ELF-1 (cell line): ENCODE data around the gene HDAC9.

Source experiments
- DNase-seq: peaks from one replicate; pipeline ENCODE4 v3.0.0-alpha.2; 2016; ENCODE audit warnings: low read depth, low spot score

HDAC9 gene

DNA sequence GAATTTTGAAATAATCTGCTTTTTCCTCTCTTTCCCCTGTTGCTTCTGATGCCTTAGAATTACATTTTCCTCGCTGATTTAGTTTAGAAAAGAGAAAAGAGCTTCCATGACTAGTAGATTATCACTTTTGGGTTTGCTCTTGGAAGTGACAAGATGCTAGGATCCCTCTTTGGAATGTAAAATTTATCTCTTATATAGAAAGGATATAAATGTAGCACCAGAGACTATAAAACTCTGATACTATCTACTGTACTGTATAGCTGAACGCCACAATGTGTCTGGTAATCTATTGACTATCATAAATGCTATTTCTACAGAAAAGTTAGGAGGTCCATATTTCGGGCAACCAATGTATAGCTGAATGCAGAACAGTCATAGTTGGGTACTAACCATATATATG lies 1.1 kb upstream of the HDAC9 start:
- DNase-seq, result no peak

DNA sequence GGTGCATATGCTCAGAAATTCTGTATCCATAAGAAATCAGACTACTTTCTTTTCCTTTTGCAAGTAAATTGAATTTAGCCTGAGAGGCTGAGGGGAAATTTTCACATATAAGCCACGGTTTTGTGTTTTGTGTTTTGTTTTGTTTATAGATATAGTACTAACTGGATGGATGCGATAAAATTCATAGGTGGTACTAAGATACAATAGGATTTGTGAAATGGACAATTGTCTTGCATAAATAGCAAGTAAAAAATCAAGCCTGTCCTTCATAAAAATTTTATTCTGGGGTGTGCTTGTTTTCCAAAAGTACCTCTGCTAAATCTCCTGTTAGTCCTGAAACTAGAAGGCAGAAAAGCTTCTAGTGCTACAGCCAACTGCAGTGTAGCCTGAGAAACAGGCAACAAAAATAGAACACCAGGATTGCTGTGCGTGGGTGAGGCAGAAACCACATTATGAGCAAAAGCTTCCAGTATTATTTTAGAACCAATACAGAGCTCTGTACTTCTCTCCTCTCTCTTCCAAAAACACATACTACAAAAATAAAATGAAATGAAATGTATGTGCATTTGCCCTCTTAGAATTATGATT lies 634 bp upstream of the HDAC9 start:
- peak; percentile 10 for DNase-seq

DNA sequence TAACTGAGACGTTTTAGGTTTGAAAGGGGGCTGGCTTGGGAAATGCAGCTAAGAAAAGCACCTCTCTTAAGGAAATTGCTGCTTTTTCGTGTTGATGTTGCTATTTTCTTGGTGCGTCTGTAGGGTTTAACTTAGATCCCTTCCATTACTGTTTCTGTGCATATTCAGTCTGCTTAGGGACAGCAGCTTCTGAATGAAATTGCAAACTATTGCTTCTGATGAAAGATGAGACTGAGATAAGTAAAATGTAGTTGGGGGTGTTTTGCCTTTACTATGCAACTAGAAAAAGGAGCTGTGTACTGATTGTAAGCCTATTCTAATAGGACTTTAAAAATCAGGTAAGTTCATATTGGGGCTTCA lies 772 bp downstream of the HDAC9 start:
- no peak for DNase-seq

DNA sequence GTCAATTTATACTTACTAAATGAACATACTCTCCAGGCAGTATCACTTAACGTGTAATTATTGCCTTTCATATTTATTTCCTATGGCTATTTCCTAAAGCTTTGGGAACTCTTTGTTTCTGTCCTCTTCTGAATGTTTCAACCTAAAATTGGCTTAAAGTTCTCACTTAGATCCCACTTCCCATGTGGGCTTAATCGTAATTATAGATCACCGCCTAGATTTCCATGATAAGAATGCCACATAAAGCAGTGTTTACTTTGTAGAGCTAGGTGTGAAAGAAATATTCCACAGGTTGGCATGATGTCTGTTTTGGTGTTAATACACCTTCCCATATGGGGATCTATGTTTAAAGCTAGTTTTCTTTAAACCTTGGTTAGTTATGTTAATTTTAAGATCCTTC lies 1.5 kb downstream of the HDAC9 start:
- DNase-seq, result no peak

DNA sequence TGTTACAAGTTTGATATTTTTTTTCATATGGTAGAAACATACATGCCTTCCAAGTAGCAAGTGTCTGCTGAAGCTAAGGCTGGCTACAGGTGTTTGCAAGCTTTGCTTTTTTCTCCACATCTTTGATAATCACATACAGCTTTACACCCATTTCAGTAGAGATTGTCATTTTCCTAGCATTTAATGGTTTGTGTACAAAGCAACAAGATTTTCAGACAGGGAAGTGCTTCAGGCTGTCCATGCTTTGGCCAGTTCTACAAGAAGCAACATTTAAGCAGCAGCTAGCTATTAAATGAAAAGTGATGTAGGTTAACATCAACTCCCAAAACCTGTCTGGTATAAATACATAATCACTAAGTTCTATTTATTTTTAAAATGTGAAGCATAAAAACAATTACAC lies 2.3 kb downstream of the HDAC9 start:
- no peak for DNase-seq

DNA sequence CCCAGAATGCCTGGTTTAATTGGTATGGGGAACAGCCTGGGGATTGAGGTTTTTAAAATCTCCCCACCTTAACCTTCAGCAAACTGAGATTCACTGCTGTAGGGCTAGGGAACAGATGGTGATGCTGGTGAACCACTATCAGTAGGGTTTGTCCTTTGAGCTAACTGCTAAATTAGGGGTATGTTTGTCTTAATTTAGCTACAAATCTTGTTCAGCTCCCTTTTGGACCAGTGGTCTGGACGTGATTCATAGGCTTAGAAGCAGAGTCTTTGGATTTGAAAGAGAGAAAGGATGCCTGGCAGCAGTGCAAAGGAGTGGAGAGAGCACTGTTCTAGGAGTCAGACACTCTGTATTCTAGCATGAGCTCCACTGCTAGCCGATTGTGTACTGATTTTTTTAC lies 2.8 kb downstream of the HDAC9 start:
- DNase-seq, result no peak

DNA sequence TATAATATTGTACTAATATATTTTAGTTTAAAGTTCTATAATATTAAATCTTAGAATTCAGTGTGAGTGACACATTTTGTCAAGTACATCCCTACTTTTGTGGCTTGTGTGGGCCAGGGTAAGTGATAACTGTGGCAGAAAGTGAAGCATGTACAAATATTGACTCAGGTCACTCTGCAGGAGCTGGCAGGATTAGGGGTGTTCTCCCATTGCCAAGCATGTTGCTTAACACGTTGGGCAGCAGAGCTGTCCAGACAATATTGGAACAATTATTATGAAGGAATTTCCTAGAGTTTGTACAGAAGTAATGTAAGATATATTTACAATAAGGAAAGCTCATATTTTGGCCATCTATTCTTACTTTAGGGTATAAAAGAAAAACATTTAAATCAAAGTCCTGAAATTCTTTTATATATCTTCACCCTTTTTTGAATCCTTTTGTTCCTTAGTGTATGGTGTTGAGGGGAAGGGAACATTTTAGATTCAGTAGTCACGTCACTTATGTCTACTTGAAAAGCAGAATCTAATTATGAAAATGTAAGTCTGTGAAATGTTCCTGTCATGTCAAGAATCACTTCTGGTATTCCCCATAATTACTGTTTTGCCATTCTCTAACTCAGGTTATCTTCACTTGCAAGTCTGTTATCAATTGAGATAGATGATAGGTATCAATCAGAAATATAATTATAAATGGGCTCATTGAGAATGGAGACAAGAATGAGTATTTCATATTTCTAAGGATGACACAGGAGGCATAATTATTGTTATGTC lies 4.0 kb downstream of the HDAC9 start:
- DNase-seq, result no peak

DNA sequence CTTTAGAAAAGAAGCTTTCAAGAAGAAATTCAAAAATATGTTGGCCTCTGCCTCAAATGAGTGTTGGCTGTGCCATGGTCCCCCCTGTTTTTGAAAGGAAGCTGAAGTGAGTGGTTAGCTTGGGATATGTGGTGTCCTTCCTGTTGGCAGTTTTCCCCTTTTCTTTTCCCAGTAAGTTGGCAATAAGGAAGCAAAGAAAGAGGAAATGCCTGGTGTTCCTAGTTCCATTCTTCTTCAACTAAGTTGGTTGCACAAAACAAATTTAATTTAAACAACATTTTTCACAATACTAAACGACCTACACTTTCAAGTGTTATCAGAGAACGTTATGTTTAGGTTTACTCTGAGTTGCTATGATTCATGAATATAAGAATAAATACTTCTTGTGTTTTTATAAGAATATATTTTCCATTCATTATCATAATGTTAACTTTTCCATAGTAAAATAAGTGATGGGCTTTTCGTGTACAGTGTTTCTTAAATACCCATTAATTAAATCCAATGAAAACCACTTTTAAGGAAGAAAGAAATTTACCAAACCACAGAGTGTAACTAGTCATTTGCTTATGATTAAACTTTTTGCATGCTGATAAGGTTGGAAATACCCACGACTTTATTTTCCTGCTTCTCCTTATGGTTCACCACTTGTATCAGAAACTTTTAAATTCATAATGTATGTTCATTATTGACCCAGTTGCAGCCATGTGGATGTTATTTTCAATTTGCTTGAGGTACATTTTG lies 7.7 kb downstream of the HDAC9 start:
- DNase-seq, result no peak

DNA sequence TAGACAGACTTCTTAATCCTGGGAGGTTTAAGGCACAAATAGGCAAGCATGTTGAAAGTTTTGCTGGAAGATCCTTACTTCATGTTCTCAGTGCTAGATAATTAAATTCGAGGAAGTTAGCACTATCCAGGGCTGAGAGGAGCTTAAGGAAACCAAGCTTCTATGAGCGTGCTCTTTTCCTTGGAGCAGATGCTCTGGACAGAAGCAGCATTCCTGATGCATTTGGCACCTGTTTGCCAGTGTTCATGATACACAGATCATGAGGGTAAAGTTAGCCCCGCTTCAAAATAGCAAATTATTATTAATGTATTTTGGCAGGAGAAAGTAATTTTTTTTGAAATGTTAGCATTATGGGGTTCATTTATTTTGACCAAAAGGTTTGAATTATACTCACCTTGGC lies 9.4 kb downstream of the HDAC9 start:
- no peak for DNase-seq

DNA sequence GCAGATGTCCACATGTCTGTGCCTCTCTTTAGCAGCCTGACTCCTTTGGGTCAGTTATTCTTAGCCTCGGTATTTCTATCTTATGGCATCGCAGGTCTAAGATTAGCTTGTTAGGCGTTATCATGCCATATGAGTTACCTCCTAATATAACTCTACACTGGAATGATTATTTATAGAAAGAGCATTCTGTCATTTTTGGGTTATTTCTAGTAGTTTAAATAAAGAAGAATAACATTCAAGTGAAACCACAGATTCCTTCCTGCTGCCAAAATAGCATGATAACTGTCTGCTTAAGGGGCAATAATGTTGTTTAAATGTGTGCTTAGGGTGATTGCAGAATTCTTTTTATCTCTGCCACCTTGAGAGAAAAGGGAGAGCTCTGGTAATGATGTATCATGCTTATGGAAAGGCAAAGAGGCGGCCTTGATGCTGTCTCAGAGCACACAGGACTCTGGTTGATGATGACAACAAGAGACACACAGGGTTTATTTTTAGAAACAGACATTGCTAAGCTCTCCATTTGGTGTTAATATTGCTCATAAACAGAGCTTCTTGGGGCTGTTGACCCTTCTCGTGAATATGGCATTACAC lies 10.4 kb downstream of the HDAC9 start:
- DNase-seq, result no peak

DNA sequence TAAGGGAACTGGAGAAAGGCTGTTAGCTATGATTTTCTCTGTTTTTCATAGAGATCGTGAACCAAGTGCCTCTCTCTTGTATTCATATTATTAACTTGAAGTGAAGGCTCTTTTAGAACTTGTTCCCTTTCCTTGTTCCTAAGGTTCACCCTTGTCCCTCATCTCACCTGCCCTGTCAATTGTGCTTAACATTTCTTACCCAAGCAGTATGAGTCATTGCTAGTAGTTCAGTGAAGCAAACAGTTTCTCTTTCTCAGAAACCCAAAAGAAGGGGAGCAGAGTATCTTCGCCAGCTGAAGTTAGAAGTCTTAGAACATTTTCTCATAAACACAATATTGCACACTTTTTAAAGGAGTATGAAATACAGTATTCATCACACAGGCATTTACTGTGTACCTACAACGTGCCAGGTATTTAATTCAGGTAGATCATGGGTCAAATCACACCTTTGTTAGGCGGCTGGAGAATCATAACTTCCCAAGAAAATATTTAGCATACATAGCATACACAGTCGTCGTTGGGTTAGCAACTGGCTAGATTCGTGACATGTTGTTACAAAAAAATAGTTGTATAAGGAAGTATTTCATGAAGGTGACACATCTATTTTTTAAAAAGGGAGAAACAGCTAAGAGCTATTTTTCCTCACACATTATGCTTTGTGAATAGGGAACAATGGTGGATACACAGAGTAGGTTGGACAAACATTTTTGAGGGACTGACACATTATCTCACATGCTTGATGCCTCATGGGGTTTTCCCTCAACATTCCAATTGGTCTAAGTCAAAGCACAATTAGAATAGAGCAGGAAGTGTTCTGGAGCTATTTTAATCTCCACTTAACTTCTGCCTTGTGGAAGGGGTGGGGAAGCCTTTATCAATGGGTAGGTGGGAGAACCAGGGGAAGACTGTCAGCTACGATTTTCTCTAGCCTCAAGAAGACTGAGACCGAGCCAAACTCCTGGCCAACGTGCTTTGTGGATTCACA lies 13.2 kb downstream of the HDAC9 start:
- DNase-seq, result peak; percentile 19

DNA sequence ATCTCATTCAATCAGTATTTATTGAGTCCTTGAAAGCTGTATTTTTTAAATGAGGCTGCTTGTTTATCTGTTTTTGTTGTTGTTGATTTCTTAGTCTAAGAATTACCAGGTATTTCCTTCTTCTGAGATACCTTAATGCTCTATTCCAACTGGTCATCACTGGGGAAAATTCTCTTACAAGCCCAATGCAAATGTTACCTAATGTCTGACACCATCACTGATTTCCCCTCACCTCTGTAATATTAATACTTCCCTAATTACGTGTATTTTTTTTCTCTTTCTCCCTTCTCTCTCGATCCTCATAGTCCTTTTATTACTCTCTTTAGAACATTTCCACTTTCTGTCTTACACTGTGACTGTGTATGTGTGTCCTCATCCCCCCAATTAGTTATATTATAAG lies 13.9 kb downstream of the HDAC9 start:
- no peak for DNase-seq

DNA sequence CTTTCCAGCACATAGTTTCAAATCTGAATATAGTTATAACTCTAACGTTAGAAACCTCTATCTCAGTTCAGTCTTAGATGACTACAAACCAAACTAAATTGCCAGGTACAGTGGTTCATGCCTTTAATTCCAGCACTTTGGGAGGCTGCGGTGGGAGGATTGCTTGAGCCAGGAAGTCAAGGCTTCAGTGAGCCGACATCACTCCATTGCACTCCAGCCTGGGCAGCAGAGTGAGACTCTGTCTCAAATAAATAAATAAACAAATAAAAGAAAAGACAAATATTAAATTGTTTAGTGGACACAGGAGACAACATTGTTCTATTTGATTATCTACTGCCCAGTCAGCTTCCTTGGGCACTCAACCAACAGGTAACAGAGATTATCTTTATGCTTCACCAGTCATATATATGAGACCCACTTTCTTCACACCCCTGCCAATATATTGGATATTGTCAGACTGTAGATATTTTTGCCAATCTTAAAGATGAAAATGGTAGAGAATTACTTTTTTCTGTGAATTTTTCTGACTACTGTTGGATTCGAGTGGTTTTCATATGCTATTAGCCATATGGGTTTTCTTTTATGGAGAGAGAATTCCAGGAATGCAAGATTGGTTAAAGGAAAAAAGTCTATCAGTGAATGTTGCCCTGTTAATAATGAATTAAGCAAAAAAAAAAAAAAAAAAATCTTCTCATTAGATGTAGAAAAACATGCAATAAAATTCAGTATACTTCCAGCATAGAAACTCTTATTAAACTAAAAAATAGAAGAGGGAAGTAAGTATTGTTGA lies 16.0 kb downstream of the HDAC9 start:
- DNase-seq, result no peak

DNA sequence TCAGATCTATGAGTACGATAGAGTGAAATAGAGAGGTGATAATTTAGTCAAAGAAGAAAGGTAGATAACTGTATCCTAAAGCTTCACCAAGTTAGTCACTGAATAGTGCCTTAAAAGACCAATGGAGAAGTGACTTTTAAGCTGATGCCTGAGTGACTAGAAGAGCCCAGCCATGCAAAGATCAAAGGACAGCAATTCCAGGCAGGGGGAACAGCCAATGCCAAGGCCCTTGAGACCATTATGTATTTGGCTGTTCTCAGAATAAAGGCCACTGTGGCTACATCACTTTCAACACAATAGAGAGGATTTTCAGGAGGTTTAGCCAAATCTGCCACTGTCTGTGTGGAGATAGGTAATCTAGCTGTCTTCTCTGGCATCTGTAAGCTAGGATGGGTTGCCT lies 17.8 kb downstream of the HDAC9 start:
- DNase-seq, result no peak

DNA sequence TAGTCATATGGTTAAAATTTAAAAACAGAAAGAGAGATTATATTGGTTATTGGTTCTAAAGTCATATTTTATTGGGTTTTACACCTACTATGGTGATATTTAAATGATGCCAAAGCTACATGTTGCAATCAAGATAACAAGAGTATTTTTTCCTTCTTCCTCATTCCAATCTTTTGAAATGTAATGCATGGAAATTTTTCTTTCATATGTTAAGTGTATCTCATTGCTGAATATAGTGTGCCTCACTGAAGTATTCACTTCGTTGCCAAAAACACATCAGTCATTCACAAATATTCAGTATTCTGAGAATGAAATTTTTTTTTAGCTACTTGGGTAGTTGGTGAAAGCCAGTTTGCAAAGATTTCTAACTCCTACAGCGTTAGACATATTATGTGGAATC lies 19.5 kb downstream of the HDAC9 start:
- DNase-seq, result no peak

DNA sequence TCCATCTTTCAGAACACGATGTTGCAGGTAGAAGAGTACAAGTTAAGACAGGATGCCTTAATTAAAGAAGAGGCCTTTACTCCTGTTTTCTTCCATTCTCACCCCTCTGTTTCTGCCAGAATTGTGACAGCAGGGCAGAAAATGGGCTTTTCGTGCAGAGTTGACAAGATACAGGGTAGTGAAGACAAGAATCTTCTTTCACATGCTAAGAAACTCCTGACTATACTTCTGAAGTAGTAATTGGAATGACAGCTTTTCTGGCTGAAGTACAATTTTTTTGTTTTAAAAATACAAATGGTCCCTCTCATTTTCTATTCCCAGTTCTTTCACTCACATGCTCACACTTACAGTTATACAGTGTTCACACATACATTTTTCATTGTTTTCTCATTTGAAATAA lies 22.1 kb downstream of the HDAC9 start:
- DNase-seq, result no peak

DNA sequence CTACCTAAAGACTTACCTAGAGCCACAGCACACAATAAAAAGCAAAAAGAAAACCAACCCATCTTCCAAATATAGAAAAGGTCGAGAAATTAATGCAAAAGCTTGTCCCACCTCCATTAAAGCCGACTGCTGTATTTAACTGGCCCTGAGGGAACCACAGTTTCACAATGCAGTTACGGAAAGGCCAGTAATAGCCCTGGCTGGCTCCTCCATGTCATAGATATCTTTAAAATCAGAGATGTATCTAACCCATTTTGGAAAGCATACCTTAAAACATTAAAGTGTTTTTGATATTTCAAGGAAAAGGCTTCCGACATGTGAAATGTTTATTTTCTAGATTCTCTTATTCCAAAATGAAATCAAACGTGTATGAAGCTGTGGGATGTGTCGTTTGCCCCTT lies 23.0 kb downstream of the HDAC9 start:
- DNase-seq, result no peak

DNA sequence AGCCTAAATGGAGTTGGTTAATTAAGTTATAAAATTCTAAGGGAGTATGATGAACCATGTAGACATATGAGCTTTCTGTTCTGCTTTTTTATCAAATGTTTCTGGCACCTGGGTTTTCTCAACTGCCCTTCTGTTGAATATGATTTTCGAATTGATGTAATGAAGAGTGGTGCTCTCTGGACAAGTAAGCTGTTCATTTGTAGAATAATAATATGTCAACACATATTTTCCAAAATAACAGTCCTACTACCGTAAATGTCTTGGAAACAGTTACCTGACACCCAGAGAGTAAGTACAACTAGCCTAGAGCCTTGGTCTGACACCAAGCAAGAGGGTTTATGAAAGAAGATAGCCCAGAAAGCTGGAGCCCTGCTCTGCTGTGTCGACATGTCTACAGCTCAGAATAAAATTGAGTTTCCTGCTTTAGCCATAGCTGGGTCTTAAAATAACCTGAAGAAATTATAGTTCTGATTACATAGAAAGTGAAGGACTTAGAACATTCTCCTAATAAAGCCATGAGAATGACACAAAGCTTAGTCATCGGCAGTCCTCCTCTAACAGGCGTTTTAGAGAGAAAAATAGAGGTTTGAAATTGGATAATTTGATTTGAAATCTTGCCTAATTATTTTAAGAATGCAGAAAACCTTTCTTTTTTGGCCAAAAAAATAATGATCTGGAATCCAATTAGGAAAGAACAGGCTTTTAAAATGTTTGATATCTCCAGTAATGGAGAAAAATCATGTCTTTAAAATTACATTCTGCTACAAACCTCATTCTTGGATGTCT lies 25.1 kb downstream of the HDAC9 start:
- no peak for DNase-seq

DNA sequence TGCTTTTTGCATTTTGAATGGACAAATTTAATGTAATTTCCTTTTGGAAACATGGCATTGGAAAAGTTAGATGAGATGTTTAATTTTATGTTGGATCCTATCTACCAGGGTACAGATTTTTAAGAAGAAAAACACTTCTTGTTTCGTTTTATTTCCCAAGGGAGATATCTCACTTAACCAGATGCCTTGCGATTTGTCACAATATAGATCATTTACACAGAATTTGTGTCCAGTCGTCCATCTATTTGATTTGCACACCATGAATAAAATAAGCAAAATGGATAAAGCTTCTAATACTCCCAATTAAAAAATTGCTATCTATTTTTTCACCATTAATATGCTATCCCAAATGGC lies 25.7 kb downstream of the HDAC9 start:
- DNase-seq, result no peak

DNA sequence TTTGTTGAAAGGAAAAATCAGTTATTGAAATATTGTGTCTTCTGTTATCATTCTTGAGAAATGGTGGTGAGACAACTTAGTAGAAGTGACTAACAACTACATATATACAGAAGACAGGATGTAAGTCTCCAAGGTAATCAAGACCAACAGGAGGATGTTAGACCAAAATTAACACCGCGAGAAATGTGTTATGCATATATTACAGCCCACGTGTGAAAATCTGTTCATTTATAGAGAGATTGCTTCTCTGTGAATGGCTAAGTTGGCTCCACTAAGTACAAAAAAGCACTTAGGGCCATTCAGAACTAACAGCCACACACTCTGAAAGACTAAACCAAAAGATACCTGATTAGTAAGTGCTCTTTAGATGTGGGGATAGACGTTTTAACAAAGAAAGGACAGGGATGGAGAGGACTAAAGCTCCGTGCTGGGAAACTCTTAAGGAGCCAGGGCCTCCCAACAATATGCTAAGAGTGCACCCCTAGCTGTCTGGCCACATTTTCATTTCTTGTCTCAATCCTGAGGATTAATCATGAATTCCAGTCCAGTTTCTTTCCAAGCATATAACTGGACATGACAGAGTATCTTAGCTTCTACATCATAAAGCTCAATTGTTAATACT lies 26.5 kb downstream of the HDAC9 start:
- no peak for DNase-seq
